Ecto neural progenitor cell (in vitro differentiated cells): ENCODE data around the gene PTPRG.

ENCODE experiments used
- DNase-seq: peaks from one replicate; pipeline ENCODE4 v3.0.0-alpha.2; 2018; ENCODE audit warnings: low spot score

The PTPRG gene

DNA sequence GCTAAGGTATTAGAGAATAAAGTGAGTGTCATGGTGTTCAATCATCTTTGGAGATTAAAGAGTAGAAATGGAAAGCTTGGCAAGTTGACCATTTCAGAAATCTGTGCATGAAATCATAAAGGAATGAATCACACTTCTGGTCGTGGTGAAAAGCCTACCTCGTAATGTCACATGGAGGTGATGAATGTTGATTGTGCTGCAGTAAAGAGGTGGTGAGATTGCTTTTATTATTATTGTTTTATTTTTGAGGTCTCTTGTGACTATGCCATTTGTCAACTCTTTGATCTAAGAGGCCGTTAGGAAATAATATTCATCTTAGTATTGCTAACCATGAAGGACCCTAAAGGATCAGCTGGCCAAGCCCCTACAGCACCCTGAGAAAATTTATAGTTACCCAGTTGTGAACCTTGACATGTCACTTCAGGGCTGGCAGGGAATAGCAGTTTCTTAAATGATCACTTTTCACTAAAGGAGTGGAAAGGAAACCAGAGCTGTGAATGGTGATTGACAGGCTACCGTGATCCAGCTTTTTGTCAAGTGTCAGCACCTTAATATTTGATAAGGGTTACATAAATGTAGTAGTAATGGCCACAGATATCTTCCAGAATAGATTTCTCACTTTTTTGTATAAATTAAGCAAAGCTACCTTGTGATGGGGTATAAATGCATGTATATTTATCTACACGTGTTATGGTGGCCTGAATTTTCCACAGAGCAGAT, 203.9 kb downstream of the PTPRG start:
- no peak for DNase-seq

DNA sequence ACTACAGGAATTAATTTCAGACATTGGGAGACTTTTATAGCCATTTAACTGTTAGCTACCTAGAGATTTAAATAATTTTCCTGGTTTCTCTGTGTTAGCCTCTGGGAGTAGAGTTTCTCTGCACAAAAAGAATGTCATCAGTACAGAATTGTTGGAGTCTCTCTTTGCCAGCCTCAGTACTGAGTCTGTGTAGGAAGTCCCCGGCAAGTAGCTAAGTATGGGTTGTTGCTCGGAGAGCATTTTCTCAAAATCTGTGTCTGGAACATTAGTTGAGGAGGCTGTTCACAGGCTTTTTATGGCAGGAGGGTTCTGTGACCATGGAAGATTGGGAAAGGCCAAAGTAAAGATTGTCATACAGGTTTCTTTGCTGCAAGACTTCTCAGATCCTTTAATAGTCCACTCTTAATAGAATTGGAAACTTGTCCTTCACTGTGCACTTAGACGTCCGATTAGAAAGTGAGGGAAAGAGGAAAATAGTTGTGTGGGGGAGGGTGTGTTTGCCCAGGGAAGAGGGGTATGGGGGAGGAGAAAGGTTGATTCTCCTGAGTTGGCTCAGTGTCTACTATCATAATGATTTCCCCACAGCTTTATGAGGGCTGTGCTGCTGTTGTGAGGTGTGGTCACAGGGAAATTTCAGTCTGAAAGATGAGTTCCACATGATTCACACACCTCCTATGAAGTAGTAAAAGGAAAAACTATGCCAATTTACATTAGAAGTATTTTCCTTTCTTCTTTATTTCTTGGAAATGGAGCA, 207.1 kb downstream of the PTPRG start:
- no peak for DNase-seq

DNA sequence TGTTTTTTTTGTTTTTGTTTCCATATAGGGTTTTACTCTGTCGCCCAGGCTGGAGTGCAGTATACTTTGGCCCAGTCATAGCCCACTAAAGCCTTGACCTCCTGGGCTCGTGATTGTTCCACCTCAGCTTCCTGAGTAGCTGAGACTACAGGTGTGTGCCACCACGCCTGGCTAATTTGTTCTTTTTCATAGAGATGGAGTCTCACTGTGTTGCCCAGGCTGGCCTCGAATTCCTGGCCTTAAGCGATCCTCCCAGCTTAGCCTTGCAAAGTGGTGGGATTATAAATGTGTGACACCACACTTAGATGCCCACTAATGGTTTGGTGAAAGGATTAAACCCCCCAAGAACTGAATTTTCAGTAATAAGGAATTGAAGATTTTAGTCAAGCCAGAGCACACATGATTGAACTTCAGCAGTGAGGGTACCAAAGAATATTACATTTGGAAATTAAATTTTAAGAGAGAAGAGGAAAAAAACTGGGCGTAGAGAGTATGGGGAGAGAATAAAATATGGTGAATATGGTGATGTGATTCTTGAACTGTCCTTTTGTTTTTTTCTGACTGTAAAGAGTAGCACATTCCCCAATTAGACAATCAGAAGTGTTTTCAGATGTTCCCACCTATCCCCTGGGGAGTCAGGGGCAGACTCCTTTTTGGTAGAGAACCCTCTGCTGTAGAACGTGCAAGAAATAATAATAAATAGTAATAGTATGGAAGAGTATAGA, 208.1 kb downstream of the PTPRG start:
- no peak for DNase-seq

DNA sequence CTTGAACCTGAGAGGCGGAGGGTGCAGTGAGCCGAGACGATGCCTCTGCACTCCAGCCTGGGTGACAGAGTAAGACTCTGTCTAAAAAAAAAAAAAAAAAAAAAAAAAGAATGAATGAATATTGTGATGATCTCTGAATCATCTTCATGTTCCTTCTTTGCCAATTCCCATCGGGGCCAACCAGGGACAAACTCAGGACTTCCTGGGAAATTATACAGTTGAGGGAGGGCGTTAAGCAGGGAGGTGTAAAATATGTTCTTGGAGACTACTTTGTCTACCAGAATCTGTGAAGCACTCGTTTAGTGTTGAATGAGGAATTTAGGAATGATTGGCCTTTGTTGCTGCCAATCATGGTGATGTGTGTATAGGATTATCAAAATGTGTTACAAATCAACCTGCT, 210.6 kb downstream of the PTPRG start:
- DNase-seq: no peak

DNA sequence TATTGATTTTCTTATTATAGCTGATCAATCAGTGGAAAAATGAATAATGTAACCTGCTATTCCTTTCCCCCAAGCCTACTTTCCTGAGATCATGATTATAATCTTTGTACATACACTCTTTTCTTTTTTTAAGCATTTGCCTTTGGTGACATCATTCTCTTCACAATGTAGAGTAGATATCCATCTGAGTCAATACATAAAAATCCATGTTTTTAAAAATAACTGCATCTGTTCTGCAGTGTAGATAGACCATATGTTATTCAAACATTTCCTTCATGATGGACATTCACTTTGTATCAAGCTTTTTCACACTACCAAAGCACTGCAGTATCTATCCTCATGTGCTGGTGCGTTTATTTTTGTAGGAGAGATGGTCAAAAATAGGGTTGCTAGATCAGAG, 211.1 kb downstream of the PTPRG start:
- no peak for DNase-seq

DNA sequence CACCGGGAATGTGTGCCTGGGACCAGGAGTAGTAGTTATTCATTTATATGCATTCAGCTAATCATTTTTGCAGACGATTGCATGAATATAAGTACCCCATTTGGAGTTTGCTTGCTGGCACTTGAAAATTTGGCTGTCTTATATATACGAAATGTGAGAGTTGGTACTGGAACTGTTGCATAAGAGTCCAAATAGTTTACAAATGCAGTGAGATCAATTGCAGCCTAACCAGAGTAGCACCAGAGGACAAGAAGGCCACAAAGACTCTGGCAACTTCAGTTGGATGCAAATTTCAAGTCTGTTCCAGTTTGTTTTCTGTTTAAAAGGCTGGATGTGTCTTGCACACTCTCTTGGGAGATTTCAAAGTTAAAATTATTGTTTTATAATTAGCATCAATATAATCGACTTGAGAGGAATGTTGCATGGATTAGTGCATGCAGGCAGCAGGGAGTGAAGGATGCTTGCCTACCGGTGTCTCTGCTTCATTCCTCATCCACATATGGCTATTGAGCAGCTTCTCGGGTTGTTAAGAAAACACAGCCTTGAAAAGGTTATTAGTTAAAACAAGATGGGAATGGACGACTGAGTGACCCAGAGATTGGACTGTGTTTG, 213.0 kb downstream of the PTPRG start:
- DNase-seq: no peak

DNA sequence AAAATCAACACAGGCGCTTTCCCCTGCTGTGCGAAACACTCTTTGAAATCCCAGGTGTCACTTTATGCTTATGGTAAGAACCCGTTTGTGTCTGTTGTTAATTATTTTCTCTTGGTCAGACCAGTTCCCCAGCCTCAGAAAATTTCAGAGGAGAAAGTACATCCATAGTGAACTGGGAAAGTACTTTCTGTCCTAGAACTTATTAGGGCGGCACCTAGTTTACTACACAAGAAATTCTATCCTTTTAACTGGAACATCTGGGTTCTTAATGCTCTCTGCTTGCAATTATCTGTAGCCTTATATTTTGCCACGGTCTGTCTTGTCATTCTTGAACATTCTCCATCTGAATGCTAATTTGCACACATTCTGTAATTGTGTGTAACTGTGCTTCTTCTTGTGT, 215.0 kb downstream of the PTPRG start:
- no peak for DNase-seq

DNA sequence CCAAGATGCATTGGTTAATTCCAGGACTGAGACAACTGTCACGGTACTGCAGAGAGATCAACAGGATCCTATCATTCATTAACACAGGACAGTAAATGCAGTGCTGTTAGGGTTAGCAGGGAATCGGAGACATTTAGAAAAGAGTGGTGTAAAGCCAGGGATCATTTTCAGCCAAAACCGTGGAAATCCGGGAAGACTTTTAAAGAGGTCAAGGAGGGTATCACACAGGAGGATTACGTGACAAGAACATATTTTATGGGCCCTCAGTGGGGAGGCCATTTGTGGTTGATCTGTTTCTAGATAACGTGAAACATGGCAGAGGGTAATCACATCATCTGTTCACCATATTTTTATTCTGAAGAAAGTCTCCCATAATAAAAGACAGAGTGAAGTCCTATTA, 216.1 kb downstream of the PTPRG start:
- DNase-seq: no peak

DNA sequence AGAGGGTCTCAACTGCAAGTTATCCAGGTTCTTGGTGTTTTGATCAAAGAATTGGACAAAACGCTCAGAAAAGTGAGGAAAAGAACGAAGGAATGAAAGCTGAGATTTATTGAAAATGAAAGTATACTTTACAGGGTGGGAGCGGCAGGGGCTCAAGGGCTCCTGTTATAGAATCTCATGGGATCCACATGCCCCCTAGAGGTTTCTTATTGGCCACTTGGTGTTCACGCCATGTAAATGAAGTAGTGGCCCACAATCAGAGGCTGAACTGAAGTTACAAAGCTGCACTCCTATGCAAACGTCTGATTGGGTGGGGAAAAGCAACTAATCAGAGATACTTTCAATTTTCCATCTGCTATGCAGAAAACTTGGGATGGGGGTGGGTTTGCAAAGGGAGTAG, 216.7 kb downstream of the PTPRG start:
- no peak for DNase-seq

DNA sequence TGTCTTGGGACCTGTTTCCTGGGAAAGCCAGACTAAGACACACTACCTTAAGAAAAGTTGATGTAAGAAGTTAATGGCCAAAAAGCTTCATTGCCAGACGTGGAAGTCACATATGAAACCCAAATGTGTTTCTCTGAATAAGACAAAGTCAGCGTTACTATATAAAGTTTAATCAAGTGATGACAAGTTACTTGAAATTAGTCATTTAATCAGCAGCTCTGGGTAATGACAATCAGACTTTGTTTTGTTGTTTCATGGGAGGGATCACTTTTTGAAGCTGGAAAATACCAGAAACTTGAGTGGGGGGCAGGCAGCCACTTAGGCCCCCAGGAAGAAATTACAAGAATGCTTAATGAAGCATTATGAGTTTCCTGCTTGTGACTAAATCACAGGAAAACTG, 218.6 kb downstream of the PTPRG start:
- DNase-seq: no peak

DNA sequence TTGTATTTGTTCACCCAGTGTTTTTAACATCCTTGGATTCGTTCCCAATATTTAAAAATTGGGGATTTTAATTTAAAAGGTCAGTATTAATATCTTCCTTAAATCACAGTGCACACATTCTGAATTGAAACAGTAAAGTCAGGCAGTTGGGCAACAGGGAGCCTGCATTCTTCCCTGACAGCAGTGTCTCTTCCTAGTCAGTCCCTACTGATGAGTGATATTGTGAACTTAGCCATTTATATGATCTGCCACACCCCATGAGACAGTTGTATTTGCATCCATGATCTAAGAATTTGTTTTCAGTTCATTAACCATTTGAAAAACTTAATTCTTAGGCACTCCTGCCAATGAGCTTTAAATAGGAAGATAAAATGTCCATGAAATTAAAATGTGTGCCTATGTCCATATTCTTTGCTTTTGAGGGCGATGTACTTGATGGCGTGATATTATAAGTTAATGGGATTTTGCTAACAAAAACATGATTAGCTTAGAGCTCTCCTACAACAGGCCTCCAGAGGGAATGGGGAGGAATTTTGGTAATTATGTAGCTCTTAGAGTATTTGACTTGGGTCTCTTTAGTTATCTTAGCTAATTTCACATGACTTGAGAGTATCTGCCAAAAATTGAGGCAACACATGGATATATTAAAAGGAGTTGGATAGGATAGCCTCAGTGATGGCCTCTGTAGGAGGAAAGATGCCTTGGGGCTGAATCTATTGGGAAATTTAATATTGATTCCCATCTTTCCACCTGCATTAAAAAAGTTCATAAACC, 219.3 kb downstream of the PTPRG start:
- no peak for DNase-seq

DNA sequence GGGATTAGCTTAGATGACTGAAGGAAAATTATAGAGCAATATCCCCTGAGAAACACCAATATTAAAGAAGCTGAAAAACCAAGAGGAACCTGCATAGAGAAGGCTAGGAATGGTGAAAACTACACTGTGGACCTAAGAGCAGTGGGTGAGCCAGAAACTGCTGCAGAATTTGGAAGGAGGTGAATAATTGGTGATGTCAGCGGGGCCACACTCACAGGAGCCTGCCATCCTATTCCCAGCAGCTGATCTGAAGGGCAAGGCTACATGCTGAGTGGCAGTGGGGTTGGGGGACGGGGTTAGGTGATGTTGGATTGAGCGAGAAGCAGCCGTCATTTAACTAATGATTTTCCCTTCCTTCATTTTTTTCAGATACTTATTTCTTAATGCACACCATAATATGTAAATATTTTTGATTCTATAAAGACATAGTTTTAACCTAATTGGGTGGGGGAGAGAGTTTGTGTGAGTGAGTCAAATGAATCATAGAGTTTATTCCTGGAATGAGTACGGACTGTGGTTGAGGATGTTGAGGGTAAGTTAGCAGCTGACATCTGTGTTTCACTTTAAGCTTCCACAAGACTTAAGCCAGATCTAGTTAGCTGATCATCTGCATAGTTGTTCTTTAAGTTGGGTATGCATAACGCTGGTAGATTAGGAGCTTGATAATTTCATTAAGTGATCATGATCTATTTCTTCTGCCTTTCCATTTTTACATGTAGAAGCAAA, 222.8 kb downstream of the PTPRG start:
- no peak for DNase-seq

DNA sequence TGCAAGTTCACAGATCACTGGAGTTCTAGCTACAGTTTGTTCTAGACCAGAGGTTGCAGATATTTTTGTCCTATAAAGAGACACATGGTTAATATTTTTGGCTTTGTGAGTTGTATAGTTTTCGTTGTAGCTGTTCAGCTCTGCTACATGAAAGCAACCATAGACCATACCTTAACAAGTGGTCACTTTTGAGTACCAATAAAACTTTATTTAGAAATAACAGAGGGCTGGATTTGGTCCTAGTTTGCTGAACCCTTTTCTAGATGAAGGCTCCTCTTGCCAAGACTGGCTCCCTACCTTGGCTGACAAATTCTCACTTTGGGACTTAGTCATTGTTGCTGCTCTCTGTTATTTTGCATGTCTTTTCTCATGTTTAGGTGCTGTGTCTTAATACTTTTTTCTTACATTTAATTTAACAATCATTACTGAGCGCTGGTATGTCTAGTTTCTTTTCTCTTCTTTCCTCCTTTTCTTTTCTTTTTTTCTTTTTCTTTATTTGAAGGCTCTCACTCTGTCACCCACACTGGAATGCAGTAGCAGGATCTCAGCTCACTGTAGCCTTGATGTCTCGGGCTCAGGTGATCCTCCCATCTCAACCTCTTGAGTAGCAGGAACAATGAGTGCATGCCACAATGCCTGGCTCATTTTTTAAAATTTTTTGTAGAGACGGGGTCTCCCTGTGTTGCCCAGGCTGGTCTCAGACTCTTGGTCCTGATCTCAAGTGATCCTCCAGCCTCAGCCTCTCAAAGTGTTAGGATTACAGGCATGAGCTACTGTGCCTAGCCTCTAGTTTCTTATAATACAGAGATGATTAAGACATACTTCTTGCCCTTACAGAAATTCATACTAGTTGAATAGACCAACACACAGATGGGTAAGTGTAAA, 227.5 kb downstream of the PTPRG start:
- no peak for DNase-seq

DNA sequence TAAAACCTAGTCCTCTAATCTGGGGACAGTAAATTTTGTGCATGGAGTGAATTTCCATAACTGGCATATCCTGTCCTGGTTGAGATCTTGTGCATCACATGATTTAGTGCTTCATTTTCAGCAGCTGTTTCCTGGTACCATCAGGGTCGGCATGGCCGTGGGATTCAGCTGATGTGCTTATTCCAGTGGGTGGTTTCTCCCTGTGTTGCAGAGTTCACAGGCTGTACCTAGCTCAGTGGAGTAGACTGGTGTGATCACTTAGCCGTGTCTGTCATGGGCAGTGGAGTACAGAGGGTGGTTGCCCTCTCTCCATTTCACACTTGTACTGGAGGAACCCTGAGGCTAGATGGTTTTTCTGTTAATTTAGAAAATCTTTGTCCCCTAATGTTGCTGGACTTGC, 228.5 kb downstream of the PTPRG start:
- DNase-seq: no peak

DNA sequence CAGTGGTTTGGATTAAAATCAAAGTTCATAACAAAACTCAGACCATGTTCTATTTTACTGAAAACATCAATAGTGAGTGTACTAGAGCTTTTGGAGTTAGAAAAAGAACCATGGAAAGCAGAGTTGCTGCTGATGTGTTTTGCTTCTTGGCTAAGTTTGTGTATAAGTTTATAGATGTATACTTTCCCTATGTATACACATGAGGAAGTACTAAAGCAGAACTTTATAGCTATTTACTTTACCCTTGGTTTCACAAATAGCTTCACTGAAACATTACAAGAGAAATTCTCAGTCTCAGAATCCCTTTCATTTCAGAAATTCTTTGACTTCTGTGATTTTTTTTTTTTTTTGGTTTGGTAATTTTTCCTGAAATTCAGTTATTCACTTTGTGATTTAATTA, 229.0 kb downstream of the PTPRG start:
- DNase-seq: no peak

DNA sequence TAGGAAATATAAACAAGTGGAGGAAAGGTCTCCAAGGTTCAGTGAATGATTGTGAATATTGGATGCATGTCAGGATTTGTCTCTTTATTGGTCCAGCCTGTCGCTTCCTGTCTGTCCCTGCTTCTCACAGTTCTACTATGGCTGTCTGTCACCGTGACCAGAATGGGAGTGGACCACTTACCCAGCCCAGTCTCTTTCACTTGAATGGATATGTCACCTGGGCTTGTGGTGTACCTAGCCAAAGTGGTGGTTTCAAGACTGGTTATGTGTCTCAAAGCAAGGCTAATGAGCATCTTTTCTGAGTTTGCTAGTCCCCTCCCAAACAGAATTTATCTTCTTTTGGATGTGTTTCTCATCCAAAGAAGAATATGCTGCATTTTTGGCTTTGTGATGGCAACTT, 231.7 kb downstream of the PTPRG start:
- DNase-seq: no peak

DNA sequence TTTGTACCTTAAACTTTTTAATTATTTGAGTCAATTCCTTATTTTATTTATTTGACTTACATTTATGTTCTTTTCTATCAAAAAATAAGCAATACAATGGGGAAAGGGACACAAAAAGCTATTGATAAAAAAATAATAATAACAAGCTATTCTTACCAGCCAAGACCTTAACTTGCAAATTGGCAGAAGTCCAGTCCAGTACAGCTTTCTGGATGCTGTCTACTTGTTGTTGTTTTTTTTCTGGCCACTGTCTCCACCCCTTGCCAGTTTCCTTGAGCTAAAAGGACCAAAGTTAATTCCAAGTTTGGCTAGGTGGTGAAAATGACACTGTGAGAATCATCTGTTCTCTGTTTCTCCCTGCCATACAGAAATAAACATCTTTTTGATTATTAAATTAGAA, 232.2 kb downstream of the PTPRG start:
- no peak for DNase-seq

DNA sequence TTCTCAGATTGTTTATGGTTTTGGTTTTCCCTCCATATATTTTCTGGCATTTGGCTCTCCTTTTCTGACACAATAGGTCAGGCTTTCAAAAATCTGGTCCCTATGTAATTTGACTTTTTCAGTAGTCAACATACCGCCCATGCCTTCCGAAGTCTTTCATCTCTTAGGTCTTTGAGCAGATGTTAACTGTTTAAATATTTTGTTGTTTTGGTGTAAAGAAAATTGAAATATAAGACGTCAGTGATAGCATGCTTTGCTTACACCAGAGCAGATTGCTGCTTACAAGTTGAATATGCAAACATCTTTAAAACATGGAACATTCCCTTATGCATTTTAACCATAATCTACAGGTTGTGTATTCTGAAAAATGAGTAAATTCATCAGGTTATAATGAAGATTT, 233.0 kb downstream of the PTPRG start:
- DNase-seq: no peak

DNA sequence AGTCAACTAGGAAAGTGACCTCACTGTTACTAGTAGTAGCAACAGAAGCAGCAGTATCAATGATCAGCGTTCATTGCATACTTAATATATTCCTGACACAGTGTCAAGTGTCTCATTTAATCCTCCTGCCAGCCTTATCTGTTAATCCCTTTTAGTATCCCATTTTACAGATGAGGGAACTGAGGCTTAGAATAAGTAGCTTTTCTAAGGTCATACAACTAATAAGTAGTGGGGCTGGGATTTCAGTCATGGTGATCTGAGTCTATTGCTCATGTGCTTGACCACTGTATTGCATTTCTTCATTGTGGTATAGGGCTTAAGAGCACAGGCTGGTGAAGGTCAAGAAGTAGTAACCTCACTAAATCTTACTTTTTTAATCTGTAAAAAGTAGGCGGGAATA, 233.6 kb downstream of the PTPRG start:
- DNase-seq: no peak

DNA sequence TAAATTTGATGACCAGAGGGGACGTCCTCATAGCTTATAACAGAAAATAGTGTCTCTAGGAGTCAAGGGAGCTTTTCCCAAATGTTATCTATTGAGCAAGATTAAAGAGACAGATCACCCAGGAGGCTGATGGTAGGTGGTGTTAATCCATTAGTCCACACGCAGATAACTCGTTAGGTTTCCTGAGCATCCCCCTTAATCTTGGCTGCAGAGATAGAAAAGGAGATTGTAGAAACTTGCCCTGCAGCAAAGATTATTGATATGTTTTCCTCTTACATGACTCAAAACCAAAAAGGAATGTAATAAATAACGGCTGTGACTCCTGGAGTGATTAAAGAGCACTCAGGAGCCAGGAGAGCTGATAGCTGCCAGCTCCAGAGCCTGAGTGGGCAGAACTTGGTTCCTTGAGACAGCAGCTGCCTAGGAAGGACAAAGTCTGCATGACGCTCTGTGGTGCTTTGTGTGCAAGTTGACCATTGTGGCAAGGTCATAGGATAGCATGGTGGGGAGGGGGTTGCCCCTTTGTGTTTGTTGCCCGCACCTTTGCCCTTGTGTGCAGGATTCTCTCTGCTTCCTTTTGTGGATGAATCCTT, 234.8 kb downstream of the PTPRG start:
- no peak for DNase-seq
